ENCODE data around the gene BTBD19. TPM values are rescaled to one million over a fixed set of nuclear protein-coding genes. Genes with fewer than 3 reads are reported as not detected.

BTBD19 gene
- total RNA-seq, 1 donor from 2014 or later: 4.4 TPM

DNA sequence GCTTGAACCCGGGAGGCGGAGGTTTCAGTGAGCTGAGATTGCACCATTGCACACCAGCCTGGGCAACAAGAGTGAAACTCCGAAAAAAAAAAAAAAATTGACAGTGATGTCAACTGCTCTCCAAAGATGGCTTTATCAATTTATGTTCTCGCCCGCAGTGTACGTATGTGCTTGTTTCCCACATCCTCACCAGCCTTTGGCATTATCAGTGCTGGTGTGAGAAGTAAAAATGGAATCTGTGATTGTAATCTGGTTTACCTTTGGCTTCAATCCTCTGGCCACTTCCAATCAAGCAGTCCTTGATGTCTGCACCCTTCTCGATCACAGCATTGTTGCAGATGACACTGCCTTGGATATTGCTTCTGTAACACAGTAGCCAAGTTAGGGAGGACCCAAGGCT lies 49.1 kb downstream of the BTBD19 start:
- TF ChIP-seq, protein P1, sequence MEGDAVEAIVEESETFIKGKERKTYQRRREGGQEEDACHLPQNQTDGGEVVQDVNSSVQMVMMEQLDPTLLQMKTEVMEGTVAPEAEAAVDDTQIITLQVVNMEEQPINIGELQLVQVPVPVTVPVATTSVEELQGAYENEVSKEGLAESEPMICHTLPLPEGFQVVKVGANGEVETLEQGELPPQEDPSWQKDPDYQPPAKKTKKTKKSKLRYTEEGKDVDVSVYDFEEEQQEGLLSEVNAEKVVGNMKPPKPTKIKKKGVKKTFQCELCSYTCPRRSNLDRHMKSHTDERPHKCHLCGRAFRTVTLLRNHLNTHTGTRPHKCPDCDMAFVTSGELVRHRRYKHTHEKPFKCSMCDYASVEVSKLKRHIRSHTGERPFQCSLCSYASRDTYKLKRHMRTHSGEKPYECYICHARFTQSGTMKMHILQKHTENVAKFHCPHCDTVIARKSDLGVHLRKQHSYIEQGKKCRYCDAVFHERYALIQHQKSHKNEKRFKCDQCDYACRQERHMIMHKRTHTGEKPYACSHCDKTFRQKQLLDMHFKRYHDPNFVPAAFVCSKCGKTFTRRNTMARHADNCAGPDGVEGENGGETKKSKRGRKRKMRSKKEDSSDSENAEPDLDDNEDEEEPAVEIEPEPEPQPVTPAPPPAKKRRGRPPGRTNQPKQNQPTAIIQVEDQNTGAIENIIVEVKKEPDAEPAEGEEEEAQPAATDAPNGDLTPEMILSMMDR (IDR thresholded peaks at IDR 0.05; ENCODE audit: insufficient read depth, low read length, poor library complexity, severe bottlenecking): no peak
- Histone ChIP-seq H3K4me3 (ENCODE audit: low read depth, low read length) (no peak overlapping the region), H3K36me3 (ENCODE audit: control insufficient read depth, insufficient read depth, low read length) (no peaks in the 10 kb centered on the region), H3K27me3 (ENCODE audit: control insufficient read depth, insufficient read depth, low read length) (no peaks in the 10 kb centered on the region)
- DNase-seq (ENCODE audit: low read depth): no peak

GRCh38 chr1:44860331-44860730 lies 52.0 kb downstream of the BTBD19 start:
- H3K27me3 ChIP-seq (ENCODE audit: control insufficient read depth, insufficient read depth, low read length): no peaks in the 10 kb centered on the region
- TF ChIP-seq, protein P1 (IDR thresholded peaks at IDR 0.05; ENCODE audit: insufficient read depth, low read length, poor library complexity, severe bottlenecking): no peak
- H3K36me3 ChIP-seq (ENCODE audit: control insufficient read depth, insufficient read depth, low read length): no peaks in the 10 kb centered on the region
- H3K4me3 ChIP-seq (ENCODE audit: low read depth, low read length): no peak overlapping the region
- DNase-seq (ENCODE audit: low read depth): no peak

DNA sequence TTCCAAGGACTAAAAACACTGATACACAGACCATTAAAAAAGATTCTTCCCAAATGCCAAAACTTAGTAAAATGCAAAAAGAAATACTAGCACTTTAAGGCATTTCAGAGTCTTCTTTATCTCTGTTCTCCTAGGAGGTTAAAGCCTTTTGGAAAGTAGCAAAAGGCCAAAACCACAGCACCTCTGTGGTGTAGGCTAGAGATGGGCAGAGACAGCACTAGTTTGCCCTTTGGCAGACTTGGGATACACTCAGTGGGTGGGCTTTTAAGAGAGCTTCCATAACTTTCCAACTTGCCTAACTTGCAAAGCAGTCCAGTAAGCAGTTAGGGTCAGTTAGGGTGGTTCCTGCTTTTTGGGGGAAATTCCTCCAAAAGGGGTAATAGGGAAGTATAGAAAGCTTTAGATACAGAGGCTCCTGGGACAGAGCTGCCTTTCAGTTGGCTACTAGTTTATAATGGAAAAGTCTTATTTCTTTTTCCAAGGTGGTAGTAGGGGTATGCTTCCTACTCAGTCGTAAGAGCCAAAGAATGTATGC lies 52.6 kb downstream of the BTBD19 start:
- TF ChIP-seq, protein P1 (IDR thresholded peaks at IDR 0.05; ENCODE audit: insufficient read depth, low read length, poor library complexity, severe bottlenecking): no peak
- Histone ChIP-seq H3K27me3 (ENCODE audit: control insufficient read depth, insufficient read depth, low read length) (no peaks in the 10 kb centered on the region), H3K4me3 (ENCODE audit: low read depth, low read length) (no peak overlapping the region), H3K36me3 (ENCODE audit: control insufficient read depth, insufficient read depth, low read length) (no peaks in the 10 kb centered on the region)
- no peak for DNase-seq (ENCODE audit: low read depth)

- DNase-seq (ENCODE audit: low read depth): no peak
- no peaks in the 10 kb centered on the region for H3K36me3 ChIP-seq (ENCODE audit: control insufficient read depth, insufficient read depth, low read length)
- TF ChIP-seq, protein P1 (IDR thresholded peaks at IDR 0.05; ENCODE audit: insufficient read depth, low read length, poor library complexity, severe bottlenecking): no peak
- H3K27me3 ChIP-seq (ENCODE audit: control insufficient read depth, insufficient read depth, low read length): no peaks in the 10 kb centered on the region
- no peak overlapping the region for H3K4me3 ChIP-seq (ENCODE audit: low read depth, low read length)
These were observed 54.6 kb downstream of the BTBD19 start for GRCh38 chr1:44862829-44863401.

Other genes with a start within 250 kb of the BTBD19 start
- 11.5 and 12.2 TPM in 2 replicates for gene TMEM53, start 134.0 kb upstream of the BTBD19 start, total RNA-seq
- 4.7 TPM in 1 of 2 replicates, not detected in the other for gene ARMH1, start 133.8 kb upstream of the BTBD19 start, total RNA-seq
- gene RNU5D-1, start 77.4 kb upstream of the BTBD19 start, total RNA-seq: not detected in 2 replicates
- gene KIF2C, start 68.7 kb upstream of the BTBD19 start, total RNA-seq: 9.5 and 11.8 TPM in 2 replicates
- gene RPS8, start 33.0 kb upstream of the BTBD19 start, total RNA-seq: 3,692 and 4,100 TPM in 2 replicates
- 0.25 TPM in 1 of 2 replicates, not detected in the other for gene BEST4, start 20.4 kb upstream of the BTBD19 start, total RNA-seq
- gene PLK3, start 8.1 kb upstream of the BTBD19 start, total RNA-seq: 53.7 and 85.0 TPM in 2 replicates
- gene DYNLT4, start 1.2 kb upstream of the BTBD19 start, total RNA-seq: 0.25 and 0.41 TPM in 2 replicates
- gene PTCH2, start 34.7 kb downstream of the BTBD19 start, total RNA-seq: under 0.01 and 0.38 TPM in 2 replicates
- gene EIF2B3, start 178.1 kb downstream of the BTBD19 start, total RNA-seq: 23.2 and 24.3 TPM in 2 replicates
- 38.3 and 44.3 TPM in 2 replicates for gene HECTD3, start 202.8 kb downstream of the BTBD19 start, total RNA-seq
- gene UROD, start 203.7 kb downstream of the BTBD19 start, total RNA-seq: 92.8 and 113 TPM in 2 replicates

Data from kidney epithelial cell (primary cell).